Left hindlimb (tissue), 1 donor: ENCODE measurements around the gene OR4A47.
"Not testable (repeated sequence)": the region's sequence is repeated elsewhere in the genome, so short reads cannot be mapped to it uniquely, and the experiment has no call there.

Experiments used
- DNase-seq: peaks from one replicate; pipeline ENCODE4 v3.0.0-alpha.2; 2018

Gene OR4A47, protein sequence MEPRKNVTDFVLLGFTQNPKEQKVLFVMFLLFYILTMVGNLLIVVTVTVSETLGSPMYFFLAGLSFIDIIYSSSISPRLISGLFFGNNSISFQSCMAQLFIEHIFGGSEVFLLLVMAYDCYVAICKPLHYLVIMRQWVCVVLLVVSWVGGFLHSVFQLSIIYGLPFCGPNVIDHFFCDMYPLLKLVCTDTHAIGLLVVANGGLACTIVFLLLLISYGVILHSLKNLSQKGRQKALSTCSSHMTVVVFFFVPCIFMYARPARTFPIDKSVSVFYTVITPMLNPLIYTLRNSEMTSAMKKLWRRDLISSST

GRCh38 chr11:48488493-48488892, at the start of gene OR4A47:
OR4A47 (plus strand) TSS chr11:48488793; CDS start chr11:48488793, 0 bp downstream.
- not testable (repeated sequence) for DNase-seq

GRCh38 chr11:48455909-48456308, 32.7 kb upstream of the OR4A47 start:
- DNase-seq = not testable (repeated sequence)

DNA sequence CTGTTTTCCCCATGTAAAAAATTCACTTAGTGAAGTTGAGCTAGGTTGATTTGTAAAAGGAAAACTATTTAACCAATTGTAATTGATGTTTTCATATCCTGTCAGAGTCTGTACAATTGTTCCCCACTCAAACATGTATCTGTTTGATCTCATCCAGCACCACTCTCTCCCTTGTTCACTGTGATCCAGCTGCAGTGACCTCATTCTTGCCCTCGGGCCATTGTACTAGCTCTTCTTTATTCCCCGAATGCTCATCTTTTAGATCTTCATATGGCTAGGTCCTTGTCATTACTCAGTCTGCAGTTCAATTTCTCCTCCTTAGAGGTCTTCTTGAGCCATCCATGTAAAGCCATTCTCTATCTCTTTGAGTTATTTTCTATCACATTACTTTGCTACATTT, 14.6 kb upstream of the OR4A47 start:
- DNase-seq = not testable (repeated sequence)

GRCh38 chr11:48474703-48475102, 13.9 kb upstream of the OR4A47 start:
- DNase-seq = not testable (repeated sequence)

- DNase-seq = not testable (repeated sequence)
Measured at GRCh38 chr11:48506169-48506568, 17.6 kb downstream of the OR4A47 start.

GRCh38 chr11:48538991-48539390, 50.4 kb downstream of the OR4A47 start:
- DNase-seq = no peak
